ENCODE results near the gene EIF2B4. TPM values are rescaled to one million over a fixed set of nuclear protein-coding genes. Genes with fewer than 3 reads are reported as not detected.
A peak's percentile ranks its signal among the peaks of the same experiment; 100 is the strongest.

EIF2B4 gene
- total RNA-seq (30.5 TPM), polyA plus RNA-seq (56.0 TPM)
- long read RNA-seq, donor 1, partial matches to known transcripts, result 0 of 3 reads
- long read RNA-seq, donor 1, other reads (novel, unspliced or antisense), result 0 of 3 reads
- long read RNA-seq, donor 2, transcript EIF2B4-205 (13 exons, 1,608 nt), result minor isoform, 5 of 371 reads
- long read RNA-seq, donor 2, transcript EIF2B4-201 (13 exons, 1,792 nt), result major isoform, 16 of 371 reads
- long read RNA-seq, donor 2, partial matches to known transcripts, result 231 of 371 reads
- long read RNA-seq, donor 2, other reads (novel, unspliced or antisense), result 115 of 371 reads
- long read RNA-seq, donor 3, transcript EIF2B4-201 (13 exons, 1,792 nt), result minor isoform, 9 of 124 reads
- long read RNA-seq, donor 3, transcript EIF2B4-209 (2 exons, 607 nt), result major isoform, 19 of 124 reads
- long read RNA-seq, donor 3, partial matches to known transcripts, result 92 of 124 reads
- long read RNA-seq, donor 3, other reads (novel, unspliced or antisense), result 0 of 124 reads
- long read RNA-seq, donor 4, transcript EIF2B4-209 (2 exons, 607 nt), result major isoform, 6 of 74 reads
- long read RNA-seq, donor 4, partial matches to known transcripts, result 12 of 74 reads
- long read RNA-seq, donor 4, other reads (novel, unspliced or antisense), result 50 of 74 reads
- long read RNA-seq, donor 5, transcript EIF2B4-201 (13 exons, 1,792 nt), result minor isoform, 7 of 27 reads
- long read RNA-seq, donor 5, transcript EIF2B4-209 (2 exons, 607 nt), result major isoform, 15 of 27 reads
- long read RNA-seq, donor 5, partial matches to known transcripts, result 0 of 27 reads
- long read RNA-seq, donor 5, other reads (novel, unspliced or antisense), result 0 of 27 reads
- long read RNA-seq, donor 6, transcript EIF2B4-205 (13 exons, 1,608 nt), result minor isoform, 5 of 165 reads
- long read RNA-seq, donor 6, transcript EIF2B4-201 (13 exons, 1,792 nt), result major isoform, 9 of 165 reads
- long read RNA-seq, donor 6, partial matches to known transcripts, result 76 of 165 reads
- long read RNA-seq, donor 6, other reads (novel, unspliced or antisense), result 72 of 165 reads
- long read RNA-seq, donor 7, transcript EIF2B4-209 (2 exons, 607 nt), result major isoform, 5 of 9 reads
- long read RNA-seq, donor 7, partial matches to known transcripts, result 0 of 9 reads
- long read RNA-seq, donor 7, other reads (novel, unspliced or antisense), result 0 of 9 reads
- long read RNA-seq, donor 8, partial matches to known transcripts, result 0 of 8 reads
- long read RNA-seq, donor 8, other reads (novel, unspliced or antisense), result 0 of 8 reads
- long read RNA-seq, donor 9, partial matches to known transcripts, result 0 of 4 reads
- long read RNA-seq, donor 9, other reads (novel, unspliced or antisense), result 0 of 4 reads
- long read RNA-seq, donor 10, partial matches to known transcripts, result 0 of 9 reads
- long read RNA-seq, donor 10, other reads (novel, unspliced or antisense), result 0 of 9 reads

- Histone ChIP-seq H3K36me3 (ENCODE audit: control insufficient read depth in 2 of 2, insufficient read depth in 2 of 2, low read length in 1 of 2) (peaks cover 50 to 63% of the 10 kb centered on the region in 2 donors), H3K27ac (ENCODE audit: low read depth in 1 of 2, low read length in 1 of 2) (peak within 1 kb of the TSS; percentile 82 to 88), H3K4me1 (ENCODE audit: control insufficient read depth in 2 of 2, insufficient read depth in 2 of 2, low read length in 2 of 2) (peaks cover 11 to 29% of the 10 kb centered on the region in 2 donors), H3K4me3 (ENCODE audit: low read length in 2 of 2) (peak within 1 kb of the TSS; percentile 90 to 95), H3K9me3 (ENCODE audit: control insufficient read depth in 2 of 2, insufficient read depth in 1 of 2, low read length in 1 of 2) (no peaks in the 10 kb centered on the region), H3K27me3 (ENCODE audit: control insufficient read depth in 2 of 2, insufficient read depth in 1 of 2, low read length in 1 of 2) (no peaks in the 10 kb centered on the region)
- DNase-seq (ENCODE audit: low read depth in 6 of 9, low spot score in 9 of 9), result peak; percentile 95 to 99 (median 99)
- WGBS, result under 1% methylated on average over 85 of the region's 85 CpGs
Measured at GRCh38 chr2:27370026-27370815, at the start of gene EIF2B4, which contains the start of gene SNX17. TSS of gene EIF2B4 (minus strand) at chr2:27370338. CDS start at chr2:27370314, 24 bp downstream. TSS of gene SNX17 (plus strand) at chr2:27370616. CDS start at chr2:27370744, 128 bp downstream.

GRCh38 chr2:27416151-27416550 is 46.0 kb upstream of the EIF2B4 start:
- WGBS, result 98% methylated on average over 6 of the region's 6 CpGs

GRCh38 chr2:27412419-27413152 is 42.4 kb upstream of the EIF2B4 start:
- 96% methylated on average over 9 of the region's 9 CpGs for WGBS
- no peaks in the 10 kb centered on the region for H3K9me3 ChIP-seq (ENCODE audit: control insufficient read depth in 2 of 2, insufficient read depth in 1 of 2, low read length in 1 of 2)
- no peak for DNase-seq (ENCODE audit: low read depth in 6 of 9, low spot score in 9 of 9)

More at GRCh38 chr2:27416151-27416550, 46.0 kb upstream of the EIF2B4 start:
- H3K4me3 ChIP-seq (ENCODE audit: low read length in 2 of 2), result no peak overlapping the region
- H3K36me3 ChIP-seq (ENCODE audit: control insufficient read depth in 2 of 2, insufficient read depth in 2 of 2, low read length in 1 of 2), result no peaks in the 10 kb centered on the region
- H3K9me3 ChIP-seq (ENCODE audit: control insufficient read depth in 2 of 2, insufficient read depth in 1 of 2, low read length in 1 of 2), result no peaks in the 10 kb centered on the region
- no peaks in the 10 kb centered on the region for H3K27me3 ChIP-seq (ENCODE audit: control insufficient read depth in 2 of 2, insufficient read depth in 1 of 2, low read length in 1 of 2)
- no peaks in the 10 kb centered on the region for H3K4me1 ChIP-seq (ENCODE audit: control insufficient read depth in 2 of 2, insufficient read depth in 2 of 2, low read length in 2 of 2)
- DNase-seq (ENCODE audit: low read depth in 6 of 9, low spot score in 9 of 9), result no peak
- H3K27ac ChIP-seq (ENCODE audit: low read depth in 1 of 2, low read length in 1 of 2), result no peak overlapping the region

GRCh38 chr2:27409321-27410073 is 39.4 kb upstream of the EIF2B4 start, which contains the start of gene PPM1G:
TSS of gene PPM1G (minus strand) at chr2:27409591. CDS start at chr2:27409422, 169 bp downstream.
- Histone ChIP-seq H3K36me3 (ENCODE audit: control insufficient read depth in 2 of 2, insufficient read depth in 2 of 2, low read length in 1 of 2) (peaks cover 4 to 12% of the 10 kb centered on the region in 2 donors), H3K4me3 (ENCODE audit: low read length in 2 of 2) (peak within 1 kb of the TSS; percentile 79 to 100), H3K9me3 (ENCODE audit: control insufficient read depth in 2 of 2, insufficient read depth in 1 of 2, low read length in 1 of 2) (no peaks in the 10 kb centered on the region), H3K27ac (ENCODE audit: low read depth in 1 of 2, low read length in 1 of 2) (peak within 1 kb of the TSS; percentile 77 to 89), H3K4me1 (ENCODE audit: control insufficient read depth in 2 of 2, insufficient read depth in 2 of 2, low read length in 2 of 2) (peaks cover 7 to 17% of the 10 kb centered on the region in 2 donors), H3K27me3 (ENCODE audit: control insufficient read depth in 2 of 2, insufficient read depth in 1 of 2, low read length in 1 of 2) (no peaks in the 10 kb centered on the region)
- DNase-seq (ENCODE audit: low read depth in 6 of 9, low spot score in 9 of 9), result peak; percentile 78 to 97 (median 93)
- 2% methylated on average over 82 of the region's 82 CpGs for WGBS

More at GRCh38 chr2:27412419-27413152, 42.4 kb upstream of the EIF2B4 start:
- Histone ChIP-seq H3K36me3 (ENCODE audit: control insufficient read depth in 2 of 2, insufficient read depth in 2 of 2, low read length in 1 of 2) (peaks cover 0 to under 1% of the 10 kb centered on the region in 2 donors), H3K4me1 (ENCODE audit: control insufficient read depth in 2 of 2, insufficient read depth in 2 of 2, low read length in 2 of 2) (peaks cover 7 to 13% of the 10 kb centered on the region in 2 donors), H3K4me3 (ENCODE audit: low read length in 2 of 2) (no peak overlapping the region), H3K27me3 (ENCODE audit: control insufficient read depth in 2 of 2, insufficient read depth in 1 of 2, low read length in 1 of 2) (no peaks in the 10 kb centered on the region), H3K27ac (ENCODE audit: low read depth in 1 of 2, low read length in 1 of 2) (no peak overlapping the region)

GRCh38 chr2:27408601-27409320 is 38.6 kb upstream of the EIF2B4 start:
- Histone ChIP-seq H3K4me3 (ENCODE audit: low read length in 2 of 2) (peak overlapping the region; percentile 79 to 100), H3K36me3 (ENCODE audit: control insufficient read depth in 2 of 2, insufficient read depth in 2 of 2, low read length in 1 of 2) (peaks cover 4 to 12% of the 10 kb centered on the region in 2 donors), H3K27ac (ENCODE audit: low read depth in 1 of 2, low read length in 1 of 2) (peak overlapping the region; percentile 60 to 89), H3K9me3 (ENCODE audit: control insufficient read depth in 2 of 2, insufficient read depth in 1 of 2, low read length in 1 of 2) (no peaks in the 10 kb centered on the region), H3K4me1 (ENCODE audit: control insufficient read depth in 2 of 2, insufficient read depth in 2 of 2, low read length in 2 of 2) (peaks cover 7 to 17% of the 10 kb centered on the region in 2 donors), H3K27me3 (ENCODE audit: control insufficient read depth in 2 of 2, insufficient read depth in 1 of 2, low read length in 1 of 2) (no peaks in the 10 kb centered on the region)
- DNase-seq (ENCODE audit: low read depth in 6 of 9, low spot score in 9 of 9), result no peak
- under 1% methylated on average over 33 of the region's 33 CpGs for WGBS

GRCh38 chr2:27407798-27408491 is 37.8 kb upstream of the EIF2B4 start:
- WGBS, result 63% methylated on average over 16 of the region's 16 CpGs
- Histone ChIP-seq H3K4me3 (ENCODE audit: low read length in 2 of 2) (peak overlapping the region; percentile 79 to 100), H3K9me3 (ENCODE audit: control insufficient read depth in 2 of 2, insufficient read depth in 1 of 2, low read length in 1 of 2) (no peaks in the 10 kb centered on the region), H3K27me3 (ENCODE audit: control insufficient read depth in 2 of 2, insufficient read depth in 1 of 2, low read length in 1 of 2) (no peaks in the 10 kb centered on the region), H3K4me1 (ENCODE audit: control insufficient read depth in 2 of 2, insufficient read depth in 2 of 2, low read length in 2 of 2) (peaks cover 7 to 17% of the 10 kb centered on the region in 2 donors), H3K36me3 (ENCODE audit: control insufficient read depth in 2 of 2, insufficient read depth in 2 of 2, low read length in 1 of 2) (peaks cover 4 to 15% of the 10 kb centered on the region in 2 donors), H3K27ac (ENCODE audit: low read depth in 1 of 2, low read length in 1 of 2) (no peak overlapping the region)
- DNase-seq (ENCODE audit: low read depth in 6 of 9, low spot score in 9 of 9), result peak in 1 of 9 donors; percentile 9

Data from thymus (tissue), 14 donors.